ENCODE measurements around the gene SBF1. TPM values are rescaled to one million over a fixed set of nuclear protein-coding genes. Genes with fewer than 3 reads are reported as not detected.
"Not testable (repeated sequence)": the region's sequence is repeated elsewhere in the genome, so short reads cannot be mapped to it uniquely, and the experiment has no call there.

The SBF1 gene
- total RNA-seq, 1 donor from 2014 or later: 37.3 TPM

- no peaks in the 10 kb centered on the region for H3K9me3 ChIP-seq
- no peak for TF ChIP-seq CTCF (IDR thresholded peaks at IDR 0.05)
- no peak for TF ChIP-seq POLR2A (IDR thresholded peaks at IDR 0.05)
- TF ChIP-seq POLR2AphosphoS5 (IDR thresholded peaks at IDR 0.05; ENCODE audit: insufficient read depth in 1 of 2, low read depth in 1 of 2): no peak
Observed at GRCh38 chr22:50522806-50523438, 48.1 kb upstream of the SBF1 start.

DNA sequence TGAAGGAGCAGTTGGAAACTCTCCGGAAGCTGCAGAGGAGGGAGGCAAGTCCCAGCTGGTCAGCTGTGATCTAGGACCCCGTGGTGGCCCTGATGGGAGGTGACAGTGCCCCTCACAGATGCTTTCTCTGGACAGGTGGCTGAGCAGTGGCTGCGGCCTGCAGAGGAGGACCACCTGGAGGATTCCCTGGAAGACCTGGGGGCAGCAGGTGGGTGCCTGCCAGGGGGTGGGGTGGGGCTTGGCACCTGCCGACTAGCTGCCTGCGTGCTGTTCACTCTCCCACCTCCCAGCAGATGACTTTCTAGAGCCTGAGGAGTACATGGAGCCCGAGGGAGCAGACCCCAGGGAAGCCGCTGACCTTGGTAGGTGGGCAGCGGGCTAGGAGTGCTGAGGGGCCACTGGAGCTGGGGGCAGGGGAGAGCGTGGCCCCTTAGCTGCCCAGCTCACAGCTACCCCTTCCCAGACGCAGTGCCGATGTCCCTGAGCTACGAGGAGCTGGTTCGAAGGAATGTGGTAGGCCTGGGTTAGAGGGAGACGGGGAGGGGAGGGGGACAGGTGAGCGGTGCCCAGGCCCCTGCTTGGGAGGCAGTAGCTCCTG lies 47.5 kb upstream of the SBF1 start:
- H3K4me3 ChIP-seq: no peak overlapping the region
- peaks cover 0 to 64% of the 10 kb centered on the region in 2 donors for H3K36me3 ChIP-seq
- H3K9me3 ChIP-seq: no peaks in the 10 kb centered on the region
- intact Hi-C loops (cut with DNase I): loop anchor here (10.0 kb wide), 1 partner anchor 258 kb away; the partner anchor contains the start of gene MAPK12
- H3K27ac ChIP-seq: no peak overlapping the region
- TF ChIP-seq POLR2A (IDR thresholded peaks at IDR 0.05): no peak
- no peak for TF ChIP-seq CTCF (IDR thresholded peaks at IDR 0.05)
- TF ChIP-seq POLR2AphosphoS5 (IDR thresholded peaks at IDR 0.05; ENCODE audit: insufficient read depth in 1 of 2, low read depth in 1 of 2): no peak
- H3K4me1 ChIP-seq: peaks cover 29% of the 10 kb centered on the region
- H3K27me3 ChIP-seq: no peaks in the 10 kb centered on the region
- DNase-seq (ENCODE audit: extremely low spot score in 2 of 2): peak in 1 of 2 donors; percentile 85

More at GRCh38 chr22:50522806-50523438, 48.1 kb upstream of the SBF1 start:
- Histone ChIP-seq H3K36me3 (peaks cover 0 to 58% of the 10 kb centered on the region in 2 donors), H3K27me3 (no peaks in the 10 kb centered on the region), H3K4me3 (no peak overlapping the region), H3K4me1 (peaks cover 31% of the 10 kb centered on the region), H3K27ac (no peak overlapping the region)
- intact Hi-C loops (cut with DNase I): loop anchor here (10.0 kb wide), 1 partner anchor 258 kb away; the partner anchor contains the start of gene MAPK12
- DNase-seq (ENCODE audit: extremely low spot score in 2 of 2): no peak

DNA sequence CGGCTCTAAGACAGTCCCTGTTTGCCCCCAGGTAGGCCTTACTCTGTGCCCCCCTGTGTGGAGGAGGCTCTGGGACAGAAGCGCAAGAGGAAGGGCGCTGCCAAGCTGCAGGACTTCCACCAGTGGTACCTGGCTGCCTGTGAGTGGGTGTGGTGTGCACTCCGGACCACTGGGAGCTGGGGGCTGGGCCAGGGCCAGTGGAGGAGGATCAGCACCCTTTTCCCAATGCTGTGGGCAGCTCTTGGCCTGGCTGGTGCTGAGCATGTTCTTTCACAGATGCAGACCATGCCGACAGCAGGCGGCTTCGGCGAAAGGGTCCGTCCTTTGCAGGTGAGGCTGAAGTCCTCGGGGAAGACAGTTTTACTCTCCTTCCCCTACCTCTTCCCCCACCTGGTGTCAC lies 46.9 kb upstream of the SBF1 start:
- H3K36me3 ChIP-seq: peaks cover 0 to 69% of the 10 kb centered on the region in 2 donors
- intact Hi-C loops (cut with DNase I): loop anchor here (10.0 kb wide), 1 partner anchor 257 kb away; the partner anchor contains the start of gene MAPK12

DNA sequence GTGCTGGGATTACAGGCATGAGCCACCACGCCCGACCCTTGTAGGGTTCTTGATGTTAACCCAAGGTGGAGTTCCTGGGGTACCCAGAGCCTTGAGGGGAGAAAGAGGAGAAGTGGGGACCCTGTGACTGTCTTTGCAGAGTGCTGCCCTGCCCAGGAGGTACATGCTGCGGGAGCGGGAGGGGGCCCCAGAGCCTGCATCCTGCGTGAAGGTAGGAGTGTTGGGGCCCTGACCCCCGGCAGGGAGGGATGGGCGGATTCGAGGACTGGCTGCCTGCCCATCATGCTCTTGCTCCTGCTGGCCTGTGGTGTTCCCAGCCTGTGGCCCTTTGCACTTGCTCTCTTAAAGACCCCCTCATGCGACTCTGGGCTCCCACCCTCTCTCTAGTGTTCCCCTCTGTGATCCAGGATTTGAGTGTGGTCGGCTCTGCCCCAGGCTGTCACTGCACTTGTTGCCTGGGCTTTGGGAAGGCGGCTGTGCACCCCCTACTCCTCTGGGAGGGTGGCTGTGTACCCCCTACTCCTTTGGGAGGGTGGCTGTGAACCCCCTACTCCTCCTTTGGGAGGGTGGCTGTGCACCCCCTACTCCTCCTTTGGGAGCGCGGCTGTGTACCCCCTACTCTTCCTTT lies 46.1 kb upstream of the SBF1 start:
- Histone ChIP-seq H3K27ac (no peak overlapping the region), H3K4me3 (no peak overlapping the region), H3K4me1 (peaks cover 19% of the 10 kb centered on the region), H3K9me3 (no peaks in the 10 kb centered on the region), H3K36me3 (peaks cover 0 to 71% of the 10 kb centered on the region in 2 donors), H3K27me3 (no peaks in the 10 kb centered on the region)
- TF ChIP-seq POLR2A (IDR thresholded peaks at IDR 0.05) (no peak), POLR2AphosphoS5 (IDR thresholded peaks at IDR 0.05; ENCODE audit: insufficient read depth in 1 of 2, low read depth in 1 of 2) (no peak), CTCF (IDR thresholded peaks at IDR 0.05) (no peak)
- DNase-seq (ENCODE audit: extremely low spot score in 2 of 2): peak in 1 of 2 donors; percentile 93
- intact Hi-C loops (cut with DNase I): loop anchor here (10.0 kb wide), 1 partner anchor 256 kb away; the partner anchor contains the start of gene MAPK12

More for the DNA sequence above, 46.9 kb upstream of the SBF1 start:
- H3K27me3 ChIP-seq: no peaks in the 10 kb centered on the region
- peak in 1 of 2 donors; percentile 85 for DNase-seq (ENCODE audit: extremely low spot score in 2 of 2)
- H3K4me1 ChIP-seq: peaks cover 24% of the 10 kb centered on the region
- H3K4me3 ChIP-seq: no peak overlapping the region
- no peaks in the 10 kb centered on the region for H3K9me3 ChIP-seq
- TF ChIP-seq CTCF (IDR thresholded peaks at IDR 0.05): no peak
- TF ChIP-seq POLR2A (IDR thresholded peaks at IDR 0.05): no peak
- TF ChIP-seq POLR2AphosphoS5 (IDR thresholded peaks at IDR 0.05; ENCODE audit: insufficient read depth in 1 of 2, low read depth in 1 of 2): no peak
- H3K27ac ChIP-seq: no peak overlapping the region

GRCh38 chr22:50520184-50520583 lies 45.3 kb upstream of the SBF1 start:
- not testable (repeated sequence) for H3K4me3 ChIP-seq; DNase-seq (ENCODE audit: extremely low spot score in 2 of 2); H3K27ac ChIP-seq; H3K27me3 ChIP-seq; H3K9me3 ChIP-seq
- Histone ChIP-seq H3K4me1 (peaks cover 19% of the 10 kb centered on the region), H3K36me3 (peaks cover 0 to 71% of the 10 kb centered on the region in 2 donors)
- intact Hi-C loops (cut with DNase I): loop anchor here (10.0 kb wide), 1 partner anchor 255 kb away; the partner anchor contains the start of gene MAPK12

Data from vagina (tissue), 2 donors.